22Rv1 (cell line): Measurements from ENCODE around the gene MVP.
A peak's percentile ranks its signal among the peaks of the same experiment; 100 is the strongest.
"Not testable (repeated sequence)": the region's sequence is repeated elsewhere in the genome, so short reads cannot be mapped to it uniquely, and the experiment has no call there.

Source experiments
- H3K27ac ChIP-seq: fragments of 450-650 bp; 2 replicates; pipeline ENCODE4 v1.5.1; 2017
- ZFX ChIP-seq: fragments of 450-650 bp; IDR thresholded peaks from 2 replicates; pipeline ENCODE4 v1.6.1; 2017; ENCODE audit warnings: antibody characterized with exemption, borderline replicate concordance
- TF ChIP-seq, protein P1 (sequence below): fragments of 450-650 bp; IDR thresholded peaks from 2 replicates; pipeline ENCODE4 v1.5.1; 2017; ENCODE audit warnings: mild to moderate bottlenecking

The MVP gene

DNA sequence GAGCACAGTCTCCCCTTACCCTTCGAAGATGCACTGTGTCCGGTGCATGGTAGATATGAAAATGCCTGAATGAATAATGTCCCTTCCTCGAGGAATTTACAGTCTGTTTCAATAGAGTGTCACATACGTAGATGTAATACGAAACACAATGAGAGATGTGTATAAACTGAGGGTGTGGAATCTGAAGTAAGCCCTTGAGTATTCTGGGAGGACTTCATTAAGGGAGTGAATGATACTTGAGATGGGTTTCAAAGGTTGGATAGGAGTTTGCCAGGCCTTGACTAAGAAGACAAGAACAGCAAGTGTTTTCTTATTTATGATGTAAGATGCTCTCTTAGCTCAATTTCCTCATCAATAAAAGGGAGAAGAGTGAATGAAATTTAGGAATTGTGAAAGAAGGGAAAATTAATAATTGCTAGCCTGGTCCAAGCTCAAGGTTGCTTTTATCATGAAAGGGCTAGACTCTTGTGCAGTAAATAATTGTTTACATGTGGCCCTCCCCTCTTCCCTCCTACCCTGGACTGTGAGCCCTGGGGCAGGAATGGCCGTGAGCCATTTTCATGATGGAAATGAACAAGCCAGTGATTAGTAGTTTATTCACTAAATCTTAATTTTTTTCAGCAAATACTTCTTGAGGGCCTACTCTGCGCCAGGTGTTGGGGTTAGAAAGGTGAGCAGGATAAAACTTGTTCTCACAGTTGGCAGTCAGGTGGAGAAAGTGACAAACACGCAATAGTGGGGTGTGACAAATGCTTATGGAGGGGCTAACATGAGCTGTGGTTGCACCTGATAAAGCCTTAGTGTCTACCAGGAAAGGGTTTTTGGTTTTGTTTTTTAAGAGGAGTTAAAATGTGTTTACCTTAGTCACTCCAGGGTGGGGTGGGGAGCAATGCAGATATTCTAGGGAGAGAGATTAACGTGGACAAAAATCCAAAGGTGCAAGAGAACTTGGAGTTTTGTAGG, 28.1 kb upstream of the MVP start:
- H3K27ac ChIP-seq, result peak overlapping the region; percentile 96; the same call in 1 of the 2 replicates
- TF ChIP-seq, protein P1, sequence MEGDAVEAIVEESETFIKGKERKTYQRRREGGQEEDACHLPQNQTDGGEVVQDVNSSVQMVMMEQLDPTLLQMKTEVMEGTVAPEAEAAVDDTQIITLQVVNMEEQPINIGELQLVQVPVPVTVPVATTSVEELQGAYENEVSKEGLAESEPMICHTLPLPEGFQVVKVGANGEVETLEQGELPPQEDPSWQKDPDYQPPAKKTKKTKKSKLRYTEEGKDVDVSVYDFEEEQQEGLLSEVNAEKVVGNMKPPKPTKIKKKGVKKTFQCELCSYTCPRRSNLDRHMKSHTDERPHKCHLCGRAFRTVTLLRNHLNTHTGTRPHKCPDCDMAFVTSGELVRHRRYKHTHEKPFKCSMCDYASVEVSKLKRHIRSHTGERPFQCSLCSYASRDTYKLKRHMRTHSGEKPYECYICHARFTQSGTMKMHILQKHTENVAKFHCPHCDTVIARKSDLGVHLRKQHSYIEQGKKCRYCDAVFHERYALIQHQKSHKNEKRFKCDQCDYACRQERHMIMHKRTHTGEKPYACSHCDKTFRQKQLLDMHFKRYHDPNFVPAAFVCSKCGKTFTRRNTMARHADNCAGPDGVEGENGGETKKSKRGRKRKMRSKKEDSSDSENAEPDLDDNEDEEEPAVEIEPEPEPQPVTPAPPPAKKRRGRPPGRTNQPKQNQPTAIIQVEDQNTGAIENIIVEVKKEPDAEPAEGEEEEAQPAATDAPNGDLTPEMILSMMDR, result no peak
- no peak for TF ChIP-seq ZFX

DNA sequence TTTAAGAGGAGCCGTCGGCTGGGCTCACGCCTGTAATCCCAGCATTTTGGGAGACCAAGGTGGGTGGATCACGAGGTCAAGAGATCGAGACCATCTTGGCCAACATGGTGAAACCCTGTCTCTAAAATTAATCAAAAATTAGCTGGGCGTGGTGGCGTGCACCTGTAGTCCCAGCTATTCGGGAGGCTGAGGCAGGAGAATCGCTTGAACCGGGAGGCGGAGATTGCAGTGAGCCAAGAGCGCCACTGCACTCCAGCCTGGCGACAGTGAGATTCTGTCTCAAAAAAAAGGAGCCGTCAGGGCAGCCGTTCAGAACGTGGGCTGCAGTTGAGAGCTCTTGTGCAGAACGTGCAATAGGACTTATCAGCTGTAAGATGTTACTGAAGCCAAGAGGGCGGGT, 27.1 kb upstream of the MVP start:
- not testable (repeated sequence) for H3K27ac ChIP-seq

DNA sequence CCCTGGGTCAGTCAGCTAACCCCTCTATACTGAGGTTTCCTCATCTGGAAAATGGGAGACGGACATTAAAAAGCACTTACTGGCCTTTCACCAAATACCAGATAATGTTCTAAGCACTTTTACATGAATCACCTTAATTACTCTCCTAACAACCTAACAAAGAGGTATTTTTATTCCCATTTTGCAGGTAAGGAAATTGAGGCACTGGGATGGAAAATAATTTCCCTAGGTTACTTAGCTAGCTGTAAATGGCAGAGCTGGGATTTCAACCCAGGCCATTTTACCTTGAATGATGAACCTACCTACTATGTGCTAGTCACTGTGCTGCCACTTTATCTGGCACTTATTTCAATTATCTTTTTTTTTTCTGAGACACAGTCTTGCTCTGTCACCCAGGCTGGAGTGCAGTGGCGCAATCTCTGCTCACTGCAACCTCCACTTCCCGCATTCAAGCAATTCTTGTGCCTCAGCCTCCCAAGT, 26.0 kb upstream of the MVP start:
- TF ChIP-seq ZFX, result no peak
- TF ChIP-seq, protein P1, result no peak
- no peak overlapping the region for H3K27ac ChIP-seq

GRCh38 chr16:29802416-29802935, 17.8 kb upstream of the MVP start:
- peak overlapping the region; percentile 100 for H3K27ac ChIP-seq
- no peak for TF ChIP-seq ZFX
- TF ChIP-seq, protein P1, result no peak

GRCh38 chr16:29804020-29804419, 16.2 kb upstream of the MVP start:
- TF ChIP-seq ZFX, result no peak
- TF ChIP-seq, protein P1, result no peak

GRCh38 chr16:29804455-29805231, 15.6 kb upstream of the MVP start:
- peak overlapping the region; percentile 100 for H3K27ac ChIP-seq
- TF ChIP-seq, protein P1, result no peak
- no peak for TF ChIP-seq ZFX

More at GRCh38 chr16:29804020-29804419, 16.2 kb upstream of the MVP start:
- peak overlapping the region; percentile 100 for H3K27ac ChIP-seq

DNA sequence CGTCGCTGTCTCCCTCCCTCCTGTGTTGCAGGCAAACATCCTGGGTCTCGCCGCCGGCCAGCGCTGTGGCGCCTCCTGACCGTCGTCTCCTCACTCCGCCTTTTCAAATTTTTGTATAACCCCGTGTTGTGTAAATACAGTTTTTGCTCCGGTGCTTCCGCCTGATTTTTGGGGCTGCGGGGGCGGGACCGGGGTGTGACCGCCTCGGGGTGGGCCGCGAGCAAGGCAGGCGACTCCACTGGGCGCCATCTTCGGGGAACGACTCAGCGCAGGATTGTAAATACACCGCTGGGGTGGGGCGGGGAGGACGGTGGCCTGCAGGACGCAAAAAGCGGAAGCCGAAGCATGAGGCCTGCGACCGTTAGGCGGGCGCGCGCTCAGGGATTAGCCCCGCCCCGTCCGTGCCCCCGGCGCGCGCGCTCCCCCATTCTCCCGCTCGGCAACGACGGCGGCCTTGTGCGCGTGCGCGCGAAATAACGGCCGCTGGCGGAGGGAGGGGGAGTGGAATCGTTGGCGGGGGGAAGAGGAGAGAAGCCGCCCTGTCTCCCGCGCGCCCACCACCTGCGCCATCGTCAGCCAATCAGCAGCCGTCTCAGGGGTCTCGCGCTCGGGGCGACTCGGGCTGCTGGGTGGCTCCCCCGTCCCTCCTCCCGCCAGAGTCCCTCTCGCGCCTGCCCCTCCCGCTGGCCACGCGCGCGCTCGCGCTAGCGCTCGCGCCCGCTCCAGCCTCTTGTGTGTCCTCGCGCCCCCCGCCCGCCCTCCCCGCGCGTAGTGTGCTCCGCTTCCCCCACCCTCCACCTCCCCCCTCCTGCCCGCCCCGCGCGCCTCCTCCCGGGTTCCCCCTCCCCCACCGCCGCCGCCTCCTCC, 14.8 kb upstream of the MVP start:
- no peak for TF ChIP-seq ZFX
- TF ChIP-seq, protein P1, result no peak; the same call in 1 of the 2 replicates
- peak overlapping the region; percentile 100 for H3K27ac ChIP-seq
